Stimulated activated CD4-positive, alpha-beta T cell treated with anti-CD3 and anti-CD28 coated beads, Interleukin-2, amount 100 ng/mL, for 4 hours (primary cell): ENCODE data around the gene FAH.
"Not testable (repeated sequence)": the region's sequence is repeated elsewhere in the genome, so short reads cannot be mapped to it uniquely, and the experiment has no call there.

Source experiments
- DNase-seq: peaks from one replicate; pipeline ENCODE4 v3.0.0-alpha.2; 2020; ENCODE audit warnings: low read depth

The FAH gene

DNA sequence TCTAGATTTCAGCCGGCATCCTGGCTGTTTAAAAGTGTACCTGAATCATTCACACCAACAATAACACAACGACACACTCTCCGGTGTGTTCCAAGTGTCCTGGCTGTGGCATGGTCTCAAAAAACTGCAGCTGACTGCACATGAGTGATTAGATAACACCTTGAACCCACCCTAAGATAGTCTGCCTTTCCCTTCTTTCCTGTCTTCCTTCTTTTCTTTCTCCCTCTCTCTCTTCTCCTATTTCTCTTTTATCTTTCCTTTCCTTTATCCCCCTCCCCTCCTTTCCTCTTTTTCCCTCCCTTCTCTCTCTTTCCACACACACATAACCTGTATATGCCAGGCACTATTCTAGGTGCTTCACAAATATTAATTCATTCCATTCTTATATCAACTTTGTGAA, 1.2 kb upstream of the FAH start:
- DNase-seq, result no peak

GRCh38 chr15:80152180-80152895, 461 bp upstream of the FAH start:
- peak; percentile 85 for DNase-seq

DNA sequence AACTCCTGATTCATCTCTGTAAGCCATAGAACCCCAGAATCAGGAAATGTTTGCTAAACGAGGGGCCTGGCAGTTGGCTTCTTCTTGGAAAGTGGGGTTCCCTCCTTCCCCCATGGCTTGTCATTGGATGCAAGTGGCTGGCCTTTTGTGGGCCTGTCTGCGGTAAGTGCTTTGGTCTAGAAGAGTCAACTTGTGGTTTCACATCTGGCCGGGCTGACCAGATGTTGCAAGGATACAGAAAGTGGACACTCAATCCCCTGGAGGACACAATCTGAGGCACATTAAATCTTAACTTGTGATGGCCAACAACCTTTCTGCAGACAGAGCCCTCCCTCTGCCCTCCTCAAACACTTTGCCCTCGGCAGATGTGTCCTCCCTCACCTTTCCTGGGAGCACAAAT, 1.1 kb downstream of the FAH start:
- DNase-seq, result no peak

DNA sequence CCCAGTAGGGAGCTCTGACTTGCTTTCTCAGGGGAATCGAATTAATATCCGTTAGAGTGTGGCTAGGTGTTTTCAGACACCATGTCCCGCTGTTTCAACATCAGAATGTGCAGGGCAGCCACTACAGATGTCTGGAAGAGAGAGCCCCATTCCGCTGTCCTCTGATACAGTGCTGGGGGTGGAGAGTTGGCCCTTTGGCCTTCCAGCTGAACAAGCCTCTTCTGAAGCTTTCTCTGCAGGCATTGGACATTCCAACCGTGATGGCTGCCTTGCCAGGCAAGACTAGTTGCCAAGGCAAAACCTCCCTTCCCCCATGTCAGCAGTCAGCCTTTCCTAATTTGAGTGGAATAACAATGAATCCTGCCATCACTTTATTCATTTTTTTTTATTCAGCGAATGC, 1.5 kb downstream of the FAH start:
- no peak for DNase-seq

DNA sequence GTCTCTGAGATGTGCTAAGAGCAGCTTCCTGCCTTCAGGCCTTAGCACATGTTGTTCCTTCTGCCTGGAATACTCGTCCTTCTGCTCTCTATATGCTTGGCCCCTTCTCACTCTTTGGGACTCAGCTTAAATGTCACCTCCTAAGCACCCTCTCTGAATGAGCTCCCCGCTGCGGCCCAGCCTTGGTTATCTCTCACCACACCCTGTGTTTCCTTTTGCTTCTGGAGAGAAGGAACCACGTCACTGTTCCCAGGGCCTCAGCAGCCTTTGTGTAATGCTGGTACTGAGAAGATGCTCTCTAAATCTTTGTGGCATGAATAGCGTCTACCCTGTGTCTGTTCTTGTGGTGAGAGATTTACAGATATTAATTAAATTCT, 2.2 kb downstream of the FAH start:
- no peak for DNase-seq

GRCh38 chr15:80155378-80156175, 2.8 kb downstream of the FAH start:
- not testable (repeated sequence) for DNase-seq

DNA sequence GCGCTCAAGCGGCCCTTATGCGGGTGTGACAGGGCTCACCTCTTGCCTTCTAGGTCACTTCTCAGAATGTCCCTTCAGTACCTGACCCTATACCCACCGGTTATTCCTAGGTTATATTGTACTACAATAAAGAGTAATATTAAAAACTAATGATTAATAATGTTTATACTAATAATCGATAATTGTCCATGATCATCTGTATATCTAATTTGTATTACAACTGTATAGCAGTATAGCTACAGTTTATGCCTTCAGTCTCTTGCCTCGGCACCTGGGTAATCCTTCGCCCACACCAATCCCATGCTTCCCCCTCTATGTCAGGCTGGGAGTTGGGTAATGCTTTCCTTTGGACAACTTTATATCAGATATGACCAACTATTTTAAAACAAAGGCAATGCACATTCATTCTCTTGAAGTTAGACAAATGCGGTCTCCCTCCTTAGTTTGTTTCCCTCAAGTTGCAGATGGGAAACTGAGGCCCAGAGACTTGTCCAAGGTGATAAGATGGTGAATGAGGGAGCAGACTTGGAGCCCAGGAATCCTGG, 3.4 kb downstream of the FAH start:
- DNase-seq, result no peak

GRCh38 chr15:80157215-80157614, 4.4 kb downstream of the FAH start:
- no peak for DNase-seq

- no peak for DNase-seq
Measured at GRCh38 chr15:80159301-80159700, 6.5 kb downstream of the FAH start.

- no peak for DNase-seq
Measured at GRCh38 chr15:80159811-80160569, 7.2 kb downstream of the FAH start.

DNA sequence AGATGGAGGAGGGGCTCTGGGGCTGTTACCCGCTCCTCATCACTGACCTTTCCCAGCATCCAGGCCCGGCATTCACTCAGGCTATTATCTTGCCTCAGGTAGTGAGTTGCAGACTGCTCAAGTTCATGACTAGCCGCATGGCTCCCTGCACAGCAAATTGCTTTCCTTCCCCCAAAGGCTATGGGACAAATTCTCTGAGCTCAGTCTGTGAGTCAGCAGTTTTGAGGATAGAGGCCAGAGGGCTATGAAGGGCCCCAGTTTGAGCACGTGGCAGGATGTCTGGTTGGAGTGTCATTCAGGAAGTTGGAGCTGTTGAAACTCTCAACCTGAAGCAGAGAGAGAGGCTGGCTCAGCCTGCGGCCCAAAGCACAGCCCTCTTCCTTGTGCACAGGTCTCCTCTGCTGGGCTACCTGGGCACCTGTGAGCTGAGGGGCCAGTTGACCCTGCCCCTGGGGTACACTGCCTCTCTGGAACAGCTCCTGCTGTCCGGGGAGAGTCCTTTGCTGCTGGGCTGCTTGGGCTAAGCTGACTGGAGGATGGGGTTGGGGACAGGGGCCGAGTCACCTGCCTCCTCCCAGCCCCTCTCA, 7.9 kb downstream of the FAH start:
- no peak for DNase-seq

- DNase-seq, result no peak
Measured at GRCh38 chr15:80161468-80162016, 8.7 kb downstream of the FAH start.

DNA sequence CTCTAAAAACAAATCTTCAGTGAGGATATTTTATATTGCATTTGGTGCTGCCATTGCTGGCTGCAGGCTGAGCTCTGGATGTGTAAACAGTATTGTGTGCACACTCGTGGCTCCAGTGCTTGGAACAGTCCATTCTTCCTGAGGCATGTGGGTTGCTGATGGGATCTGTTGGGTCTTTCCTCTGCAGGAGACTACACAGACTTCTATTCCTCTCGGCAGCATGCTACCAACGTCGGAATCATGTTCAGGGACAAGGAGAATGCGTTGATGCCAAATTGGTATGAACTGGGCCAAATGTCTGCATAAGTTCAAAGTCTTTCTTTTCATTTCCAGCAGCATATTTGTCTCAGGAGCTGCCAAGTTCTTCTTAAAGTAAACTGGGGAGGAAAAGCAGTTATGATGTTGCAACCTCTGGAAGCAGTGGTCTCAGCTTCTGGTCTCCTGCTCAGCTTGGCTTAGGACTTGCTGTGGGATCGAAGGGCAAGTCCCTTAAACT, 9.3 kb downstream of the FAH start:
- no peak for DNase-seq

- DNase-seq, result no peak
Measured at GRCh38 chr15:80163217-80163616, 10.4 kb downstream of the FAH start.

DNA sequence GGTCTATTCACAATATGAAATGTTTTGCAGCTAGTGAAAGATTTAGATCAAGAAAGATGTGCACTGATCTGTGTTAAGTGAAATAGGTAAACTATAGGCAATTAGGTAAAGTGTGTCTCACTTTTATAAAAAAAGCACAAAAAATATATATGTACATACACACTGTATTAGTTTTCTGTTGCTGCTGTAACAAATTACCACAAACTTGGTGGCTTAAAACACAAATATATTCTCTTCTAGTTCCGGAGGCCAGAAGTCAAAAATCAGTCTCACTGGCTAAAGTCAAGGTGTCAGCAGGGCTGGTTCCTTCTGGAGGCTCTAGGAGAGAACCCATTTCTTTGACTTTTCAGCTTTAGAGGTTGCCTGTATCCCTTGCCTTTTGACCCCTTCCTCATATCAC, 11.1 kb downstream of the FAH start:
- DNase-seq, result no peak

DNA sequence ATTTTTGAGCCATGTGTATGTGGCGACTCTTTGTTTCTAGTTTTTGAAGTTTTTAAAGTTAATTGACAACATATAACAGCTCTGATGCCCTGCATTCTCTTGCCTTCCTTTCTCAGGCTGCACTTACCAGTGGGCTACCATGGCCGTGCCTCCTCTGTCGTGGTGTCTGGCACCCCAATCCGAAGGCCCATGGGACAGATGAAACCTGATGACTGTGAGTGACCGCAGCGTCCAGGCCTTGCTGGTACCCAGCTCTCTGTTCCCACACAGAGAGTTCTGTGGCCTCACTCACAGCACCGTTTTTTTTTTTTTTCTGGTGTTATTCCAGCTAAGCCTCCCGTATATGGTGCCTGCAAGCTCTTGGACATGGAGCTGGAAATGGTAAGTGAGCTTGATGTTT, 15.1 kb downstream of the FAH start:
- DNase-seq, result no peak

DNA sequence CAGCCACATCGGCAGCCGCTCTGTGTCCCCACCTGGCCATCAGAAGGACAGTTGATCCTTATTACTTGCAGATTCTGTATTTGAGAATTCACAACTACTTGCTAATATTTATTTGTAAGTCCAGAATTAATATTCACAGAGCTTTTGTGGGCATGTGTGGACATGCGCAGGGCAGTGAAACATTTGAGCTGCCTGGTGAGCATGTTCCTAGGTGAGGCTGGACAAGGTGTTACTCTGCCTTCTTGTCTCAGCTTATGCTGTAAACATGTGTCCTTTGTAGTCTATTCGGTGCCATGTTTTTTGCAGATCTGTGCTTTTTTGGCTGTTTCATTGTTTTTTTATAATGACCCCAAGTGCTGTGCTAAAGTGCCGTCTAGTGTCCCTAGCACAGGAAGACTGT, 15.6 kb downstream of the FAH start:
- no peak for DNase-seq

DNA sequence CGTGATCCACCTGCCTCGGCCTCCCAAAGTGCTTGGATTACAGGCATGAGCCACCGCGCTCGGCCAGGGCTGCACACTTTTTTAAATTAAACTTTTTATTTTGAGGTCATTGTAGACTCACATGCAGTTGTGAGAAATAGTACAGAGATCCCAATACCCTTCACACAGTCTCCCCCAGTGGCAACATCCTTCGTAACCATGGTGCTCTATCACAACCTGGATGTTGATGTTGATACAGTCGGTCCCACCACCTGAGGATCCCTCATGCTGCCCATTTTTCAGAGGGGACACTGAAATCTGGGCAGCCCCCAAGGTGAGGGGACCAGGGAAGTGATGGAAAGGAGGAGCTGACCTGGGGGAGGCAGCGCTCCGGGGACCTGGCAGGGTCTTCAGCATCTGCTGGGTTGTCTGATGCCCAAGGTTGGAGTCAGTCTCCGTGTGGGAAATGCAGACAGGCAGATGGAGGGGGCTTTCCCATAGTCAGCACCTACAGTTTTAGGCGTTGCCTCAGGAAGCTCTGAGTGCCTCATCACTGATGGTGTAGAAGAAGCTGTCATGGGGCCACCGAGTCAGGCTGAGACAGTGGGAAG, 17.1 kb downstream of the FAH start:
- no peak for DNase-seq

GRCh38 chr15:80170596-80170995, 17.8 kb downstream of the FAH start:
- DNase-seq, result no peak

GRCh38 chr15:80171787-80172186, 19.0 kb downstream of the FAH start:
- no peak for DNase-seq

GRCh38 chr15:80172401-80172800, 19.6 kb downstream of the FAH start:
- DNase-seq, result no peak
